Measurements from ENCODE around the gene AQP2.

AQP2 gene

DNA sequence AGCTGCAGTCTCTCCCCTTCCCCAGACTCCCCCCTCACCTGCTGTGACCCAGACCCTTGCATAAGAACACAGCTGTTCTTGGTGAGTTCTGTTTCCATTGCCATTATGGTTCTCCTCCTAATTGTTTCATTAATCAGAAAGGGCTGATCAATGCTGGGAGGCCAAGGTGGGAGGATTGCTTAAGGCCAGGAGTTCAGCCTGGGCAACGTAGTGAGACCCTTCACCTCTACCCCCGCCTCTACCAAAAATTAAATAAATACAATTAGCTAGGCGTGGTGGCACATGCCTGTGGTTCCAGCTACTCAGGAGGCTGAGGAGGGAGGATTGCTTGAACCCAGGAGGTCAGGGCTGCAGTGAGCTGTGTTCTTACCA is 29.6 kb upstream of the AQP2 start:
- DNase-seq, result no peak

DNA sequence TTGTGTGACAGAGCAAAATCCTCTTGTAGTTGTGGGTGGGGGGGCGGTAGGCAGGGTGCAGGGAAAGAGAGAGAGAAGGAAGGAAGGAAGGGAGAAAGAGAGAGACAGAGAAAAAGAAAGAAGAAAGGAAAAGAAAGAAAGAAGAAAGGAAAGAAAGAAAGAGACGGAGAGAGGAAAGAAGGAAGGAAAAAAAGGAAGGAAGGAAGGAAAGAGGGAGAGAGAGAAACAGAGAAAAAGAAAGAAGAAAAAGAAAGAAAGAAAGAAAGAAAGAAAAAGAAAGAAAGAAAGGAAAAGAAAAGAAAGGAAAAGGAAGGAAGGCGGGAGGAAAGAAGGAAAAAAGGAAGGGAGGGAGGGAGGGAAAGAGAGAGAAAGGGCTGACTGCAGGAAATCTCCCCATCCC is 29.2 kb upstream of the AQP2 start:
- no peak for DNase-seq

DNA sequence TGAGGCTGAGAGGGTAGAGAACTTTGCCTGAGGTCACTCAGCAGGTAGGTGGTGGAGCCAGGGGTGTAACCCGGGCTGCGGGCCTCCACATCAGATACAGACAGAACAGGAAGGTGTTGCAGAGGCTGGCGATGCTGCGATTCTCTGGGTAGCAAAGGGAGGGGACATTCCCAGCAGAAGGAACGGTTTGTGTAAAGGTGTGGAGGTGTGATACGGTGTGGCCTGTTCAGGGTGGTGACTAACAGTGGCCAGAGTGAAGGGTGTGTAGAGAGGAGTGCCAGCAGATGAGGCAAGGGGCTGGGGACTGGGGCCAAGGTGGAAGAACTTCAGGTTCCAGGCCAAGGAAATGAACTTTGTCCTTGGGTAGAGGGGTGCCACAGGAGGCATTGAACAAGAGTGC is 28.6 kb upstream of the AQP2 start:
- no peak for DNase-seq

DNA sequence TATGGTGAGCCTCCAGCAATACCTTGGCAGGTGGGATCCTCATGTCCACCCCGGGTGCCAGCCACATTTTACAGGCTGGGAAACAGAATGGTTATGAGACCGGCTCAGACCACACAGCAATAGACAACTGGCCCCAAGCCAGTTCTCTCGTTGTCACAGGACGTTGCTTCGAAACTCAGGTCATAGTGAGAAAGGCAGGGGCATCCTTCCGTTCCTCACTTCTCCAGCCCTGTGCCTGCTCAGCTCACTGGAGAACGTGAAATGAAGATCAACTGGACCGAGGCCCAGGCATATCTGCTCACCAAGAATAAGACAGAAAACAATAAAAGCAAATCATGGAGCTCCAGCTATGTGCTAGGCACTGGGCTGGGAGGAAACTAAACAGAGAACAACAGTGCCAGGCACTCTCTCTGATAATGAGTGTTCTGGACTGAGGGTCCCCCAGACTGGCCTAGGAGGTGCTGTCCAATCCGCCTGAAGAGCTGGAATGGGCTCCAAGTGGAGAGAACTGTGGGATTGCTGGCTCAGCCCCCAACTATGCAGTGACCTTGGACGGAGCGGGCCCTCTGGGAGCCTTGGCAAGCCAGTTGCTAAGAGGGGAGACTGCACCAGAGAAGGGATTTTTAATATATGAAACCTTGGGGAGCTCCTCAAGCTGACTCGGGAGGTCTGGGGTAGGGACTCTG is 28.0 kb upstream of the AQP2 start:
- no peak for DNase-seq

DNA sequence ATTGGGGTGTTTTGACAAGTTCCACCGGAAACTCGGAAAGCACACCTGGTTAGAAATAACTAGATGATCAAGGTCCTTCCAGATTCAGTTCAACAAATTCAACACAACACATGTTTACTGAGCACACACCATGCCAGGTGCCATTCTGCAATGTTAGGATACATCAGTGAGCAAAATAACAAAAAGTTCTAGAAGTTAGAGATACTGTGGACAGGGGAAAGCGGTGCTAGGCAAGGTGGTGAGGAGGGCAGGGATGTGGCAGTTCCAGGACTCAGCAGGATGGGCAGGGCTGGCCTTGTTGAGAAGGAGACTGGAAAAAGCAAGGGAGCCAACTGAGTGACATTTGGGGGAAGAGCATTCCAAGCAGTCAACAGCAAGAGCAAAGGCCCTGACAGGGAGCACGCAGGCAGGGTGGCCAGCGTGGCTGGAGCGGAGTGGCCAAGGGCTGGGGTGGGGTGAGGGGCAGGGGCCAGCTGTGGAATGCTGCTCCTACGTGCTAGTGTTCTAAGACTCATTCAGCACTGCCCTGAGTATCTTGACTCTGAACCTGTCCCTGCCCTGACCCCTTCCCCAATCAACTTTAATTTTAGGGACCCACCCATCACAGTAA is 27.4 kb upstream of the AQP2 start:
- DNase-seq, result no peak

DNA sequence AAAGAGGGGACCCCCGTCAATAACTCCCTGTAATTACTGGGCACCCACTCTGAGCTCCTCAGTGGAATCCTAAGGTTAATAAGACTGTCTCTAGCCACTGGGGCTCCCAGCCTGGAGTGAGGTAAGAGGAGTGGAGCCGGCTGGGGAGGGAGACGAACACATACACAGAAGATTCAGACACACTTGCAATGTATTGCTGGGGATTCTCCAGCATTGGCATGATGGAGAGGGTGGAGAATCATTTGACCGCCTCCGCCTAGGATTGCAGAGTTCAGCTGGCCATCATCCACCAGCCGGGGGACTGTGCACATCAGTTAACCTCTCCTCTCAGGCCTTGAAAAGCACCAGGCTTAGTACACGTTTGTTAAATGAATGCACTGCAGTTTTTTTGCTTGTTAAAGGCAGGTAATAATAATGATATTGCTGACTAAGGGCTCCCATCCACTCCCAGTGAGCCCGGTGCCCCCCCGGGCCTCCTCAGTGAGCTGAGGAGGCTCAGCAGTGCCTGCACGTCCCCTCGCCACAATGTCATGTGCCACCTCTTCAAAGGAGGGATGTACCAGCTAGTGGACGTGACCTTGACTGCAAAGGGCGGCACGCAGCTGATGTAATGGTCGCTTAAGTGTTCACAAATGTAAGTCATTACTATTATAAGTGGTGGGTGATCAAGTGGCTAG is 26.5 kb upstream of the AQP2 start:
- DNase-seq, result no peak

DNA sequence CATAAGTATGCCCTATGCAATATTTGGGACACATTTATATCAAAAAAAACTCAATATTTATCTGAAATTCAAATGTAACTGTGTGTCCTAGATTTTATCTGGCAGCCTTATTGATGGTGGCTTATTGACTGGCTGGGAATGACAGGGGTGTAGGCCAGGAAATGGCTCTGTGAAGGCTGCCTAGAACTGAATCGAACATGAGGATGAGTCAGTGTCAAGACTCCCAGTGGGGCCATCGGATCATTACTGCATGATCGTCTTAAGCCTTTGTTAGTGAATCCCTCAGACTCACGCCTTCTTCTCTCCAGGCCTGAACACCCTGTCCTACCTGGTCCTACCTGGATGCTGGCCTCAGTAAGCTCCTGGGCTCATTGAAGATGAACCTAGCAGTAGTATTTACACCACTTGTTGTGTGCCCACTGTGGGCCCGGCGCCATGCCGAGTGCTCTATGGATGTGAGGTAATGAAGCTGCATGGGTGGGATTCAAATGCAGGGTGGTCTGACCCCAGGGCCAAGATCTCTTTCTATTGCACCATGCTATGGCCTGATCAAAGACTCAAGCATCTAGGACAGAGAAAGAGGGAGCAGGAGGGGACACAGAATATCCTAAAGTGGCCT is 25.8 kb upstream of the AQP2 start:
- DNase-seq, result no peak

DNA sequence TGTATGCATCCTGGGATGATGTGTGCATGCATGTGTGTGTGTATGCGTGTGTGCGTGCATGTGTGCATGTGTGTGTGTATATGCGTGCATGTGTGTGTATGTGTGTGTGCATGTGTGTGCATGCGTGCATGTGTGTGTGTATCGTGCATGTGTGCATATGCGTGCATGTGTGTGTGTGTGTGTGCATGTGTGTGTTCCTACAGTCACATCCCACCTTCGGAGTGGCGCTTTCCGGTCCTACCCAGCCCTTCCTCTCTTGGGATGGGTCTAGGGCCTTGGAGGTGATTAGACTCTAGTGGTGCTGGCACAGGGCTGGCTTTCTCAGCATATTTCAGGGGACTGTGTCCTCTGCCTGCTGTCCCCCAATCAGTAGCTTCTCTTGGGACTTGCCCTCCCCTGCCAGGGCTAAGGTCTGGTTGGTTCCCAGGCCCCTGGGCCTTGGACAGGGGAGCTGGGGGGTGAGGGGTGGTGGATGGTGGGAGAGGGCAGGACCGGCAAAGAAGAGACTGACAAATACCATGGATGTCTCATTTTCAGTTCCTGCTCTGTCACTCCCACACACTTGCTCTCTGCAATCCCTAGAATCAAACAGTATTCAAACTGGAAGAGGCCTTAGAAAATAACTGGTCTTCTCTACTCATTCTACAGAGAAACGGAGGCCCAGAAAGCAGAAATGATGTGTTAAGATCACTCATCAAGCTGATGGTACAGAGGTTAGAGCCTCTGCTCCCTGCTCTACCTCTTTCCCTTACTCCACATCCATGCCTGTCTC is 24.9 kb upstream of the AQP2 start:
- no peak for DNase-seq

DNA sequence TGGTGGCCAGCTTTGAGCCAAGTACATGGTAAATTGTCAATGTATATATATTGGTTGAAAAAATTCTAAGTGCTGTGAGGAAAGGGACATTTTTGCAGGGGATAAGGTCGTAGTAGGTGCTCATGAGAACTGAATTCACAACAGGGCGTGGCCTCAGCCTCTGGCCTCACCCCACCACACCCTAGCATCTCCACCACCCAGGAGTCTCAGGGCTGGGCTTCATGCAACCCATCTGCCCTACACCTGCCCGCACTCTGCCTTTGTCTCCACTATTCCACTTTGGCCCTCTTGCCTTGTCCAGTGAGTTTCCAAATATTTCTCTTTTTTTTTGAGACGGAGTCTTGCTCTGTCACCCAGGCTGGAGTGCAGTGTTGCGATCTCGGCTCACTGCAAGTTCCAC is 22.1 kb upstream of the AQP2 start:
- no peak for DNase-seq

DNA sequence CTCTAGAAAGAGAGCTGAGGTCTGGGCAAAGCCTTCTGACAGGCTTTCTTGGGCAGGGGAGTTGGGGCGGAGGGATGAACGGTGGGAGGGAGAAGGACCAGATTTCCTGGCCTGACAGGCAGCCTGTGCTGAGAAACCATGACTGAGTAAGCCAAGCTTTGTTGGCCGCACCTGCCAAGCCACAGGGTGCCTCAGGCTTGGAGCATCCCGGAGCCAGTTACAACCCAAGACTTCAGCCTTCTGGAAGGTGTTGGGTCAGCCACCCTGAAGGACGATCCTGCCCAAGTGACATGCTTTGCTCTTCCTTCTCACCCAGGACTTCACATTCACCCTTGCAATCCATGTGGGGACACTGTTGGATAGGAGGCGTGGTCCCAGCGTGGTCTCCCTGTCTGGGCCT is 21.0 kb upstream of the AQP2 start:
- no peak for DNase-seq

DNA sequence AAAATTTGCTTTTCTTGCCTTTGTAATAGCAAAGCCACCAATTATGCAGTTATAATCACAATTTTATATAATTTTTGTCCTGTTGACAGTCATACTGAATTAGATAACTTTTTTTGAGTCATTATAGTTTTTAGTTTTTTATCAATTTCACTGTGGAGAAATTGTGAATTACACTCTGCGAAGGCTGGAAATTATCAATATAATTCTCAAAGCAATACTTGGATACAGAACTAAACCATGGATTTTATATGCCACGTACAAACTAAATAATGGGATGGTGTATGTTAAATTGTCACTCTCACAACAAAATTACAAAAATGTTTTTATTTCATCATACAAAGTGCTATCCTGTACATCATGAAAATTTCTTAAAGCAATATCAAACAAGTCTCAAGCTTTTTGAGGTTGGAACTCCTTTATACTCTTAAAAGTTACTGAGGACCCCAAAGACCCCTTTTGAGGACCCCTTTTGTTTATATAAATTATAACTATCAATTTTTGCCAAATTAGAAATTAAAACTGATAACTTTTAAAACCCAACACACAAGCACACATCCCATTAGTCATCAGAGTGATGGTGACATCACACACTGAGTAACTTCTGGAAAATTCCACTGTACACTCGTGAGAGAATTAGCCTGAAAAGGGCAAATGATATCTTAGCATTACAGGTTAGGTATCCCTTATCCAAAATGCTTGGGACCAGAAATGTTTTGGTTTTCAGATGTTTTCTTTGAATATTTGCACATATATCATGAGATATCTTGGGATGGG is 19.8 kb upstream of the AQP2 start:
- no peak for DNase-seq

DNA sequence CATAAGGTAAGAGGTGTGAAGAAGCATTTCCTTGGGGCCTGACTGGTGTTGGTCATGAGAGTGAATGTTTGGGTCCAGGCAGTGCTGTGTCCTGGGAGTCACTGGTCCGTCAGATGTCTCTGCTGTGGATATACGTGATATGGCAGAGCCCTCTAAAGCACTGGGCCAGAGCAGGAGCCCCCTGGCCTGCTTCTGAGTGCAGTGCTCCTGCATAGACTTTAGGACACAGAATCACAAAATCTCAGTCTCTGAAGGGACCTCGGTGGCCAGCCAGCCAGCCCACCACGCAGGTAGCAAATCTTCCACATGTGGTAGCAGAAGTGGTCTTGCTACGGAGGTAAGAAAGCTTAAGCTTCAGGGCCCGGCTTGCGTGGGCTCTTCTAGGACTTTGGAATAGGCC is 18.5 kb upstream of the AQP2 start:
- no peak for DNase-seq

DNA sequence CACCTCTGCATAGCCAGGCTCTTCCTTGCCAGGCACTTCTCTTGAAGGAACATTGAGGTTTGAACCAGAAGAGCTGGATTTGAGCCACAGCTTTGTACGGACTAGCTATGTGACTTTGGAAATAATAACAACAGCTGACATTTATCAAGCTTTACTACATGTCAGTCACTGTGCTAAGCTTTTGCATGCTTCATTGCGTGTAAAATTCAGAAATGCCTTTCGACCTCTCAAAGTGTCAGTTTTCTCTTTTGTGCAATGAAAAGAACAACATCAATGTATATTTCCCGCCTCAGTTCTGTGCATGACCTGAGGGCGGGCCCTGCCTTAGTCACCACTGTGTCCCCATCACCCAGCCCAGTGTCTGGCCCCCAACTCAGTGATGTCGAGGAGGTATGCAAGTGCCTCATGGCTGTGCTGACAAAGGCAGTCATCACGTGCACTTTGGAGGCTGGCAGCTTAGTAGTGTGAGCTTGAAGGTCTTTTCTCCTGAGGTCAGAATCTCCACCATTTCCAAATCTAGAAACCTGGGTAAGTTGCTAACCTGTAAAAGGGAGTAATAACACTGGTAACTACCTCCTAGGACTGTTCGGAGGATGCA is 17.9 kb upstream of the AQP2 start:
- no peak for DNase-seq

DNA sequence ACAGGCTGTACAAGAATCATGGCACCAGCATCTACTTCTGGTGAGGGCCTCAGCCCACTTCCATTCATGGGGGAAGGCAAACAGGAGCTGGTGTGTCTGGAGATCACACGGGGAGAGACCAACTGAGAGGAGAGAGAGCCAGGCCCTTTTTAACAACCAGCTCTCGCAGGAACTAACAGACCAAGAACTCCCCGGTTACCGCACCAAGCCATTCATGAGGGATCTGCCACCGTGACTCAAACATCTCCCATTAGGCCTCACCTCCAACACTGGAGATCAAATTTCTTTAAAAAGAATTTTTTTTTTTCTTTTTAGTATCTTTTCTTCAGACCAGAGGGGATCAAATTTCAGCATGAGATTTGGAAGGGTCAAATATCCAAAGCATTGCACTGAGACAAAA is 16.7 kb upstream of the AQP2 start:
- no peak for DNase-seq

DNA sequence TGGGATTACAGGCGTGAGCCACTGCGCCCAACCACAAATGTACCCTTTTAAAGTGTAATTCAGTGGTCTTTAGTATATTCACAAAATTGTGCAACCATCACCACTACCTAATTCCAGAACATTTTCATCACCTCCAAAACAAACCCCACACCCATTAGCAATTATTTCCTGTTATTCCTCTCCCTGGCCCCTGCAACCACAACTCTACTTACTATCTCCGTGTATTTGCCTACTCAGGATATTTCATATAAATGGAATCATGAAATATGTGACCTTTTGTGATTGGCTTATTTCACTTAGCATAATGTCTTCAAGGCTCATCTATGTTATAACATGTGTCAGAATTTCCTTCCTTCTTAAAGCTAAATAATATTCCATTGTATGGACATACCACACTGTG is 16.0 kb upstream of the AQP2 start:
- DNase-seq, result no peak

DNA sequence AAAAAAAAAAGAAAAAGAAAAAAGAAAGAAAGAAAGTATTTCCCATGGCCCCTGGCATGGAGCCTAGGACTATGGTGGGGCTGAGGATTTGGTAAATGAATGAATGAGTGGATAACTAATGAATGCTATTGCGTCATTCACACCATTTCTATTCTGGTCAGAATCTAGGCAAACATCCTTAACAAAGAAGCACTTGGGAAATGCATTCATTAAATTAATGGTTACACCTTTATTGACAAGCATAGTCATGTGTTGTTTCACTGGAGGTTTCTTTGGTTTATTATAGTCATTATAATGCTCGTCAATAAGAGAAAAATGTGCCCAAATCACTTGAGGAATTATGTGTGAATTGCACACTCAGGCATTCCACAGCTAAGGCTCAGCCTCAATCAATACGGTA is 13.6 kb upstream of the AQP2 start:
- DNase-seq, result no peak

DNA sequence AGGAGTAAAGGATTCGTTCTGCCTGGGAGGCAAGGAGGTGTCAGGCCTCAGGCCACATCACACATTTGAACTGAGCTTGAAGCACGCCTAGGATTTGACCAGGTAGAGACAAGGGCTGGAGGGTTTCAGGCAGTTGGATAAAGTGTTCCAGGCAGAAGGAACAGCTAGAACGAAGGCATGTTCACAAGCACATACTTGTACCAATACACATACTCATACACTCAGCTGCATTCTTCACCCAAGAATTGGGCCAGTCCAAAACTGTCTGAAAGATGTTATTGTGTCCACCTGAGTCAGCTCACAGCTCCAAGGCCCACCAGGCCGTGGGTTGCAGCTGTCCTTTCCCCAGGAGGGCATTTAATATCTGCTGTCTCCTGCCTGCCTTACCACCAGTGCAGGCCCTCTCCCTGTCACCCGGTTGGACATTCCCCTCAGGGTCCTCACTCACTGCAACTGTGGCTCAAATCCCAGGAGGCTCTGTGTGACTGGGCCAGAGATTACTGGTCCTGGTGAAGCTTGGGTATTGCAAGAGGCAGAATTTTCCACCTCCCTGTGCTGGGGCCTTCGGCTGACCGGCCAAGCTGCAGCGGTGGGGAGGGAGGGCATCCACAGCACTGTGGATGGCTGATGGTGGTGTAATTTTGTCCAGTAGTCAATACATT is 12.8 kb upstream of the AQP2 start:
- DNase-seq, result no peak

DNA sequence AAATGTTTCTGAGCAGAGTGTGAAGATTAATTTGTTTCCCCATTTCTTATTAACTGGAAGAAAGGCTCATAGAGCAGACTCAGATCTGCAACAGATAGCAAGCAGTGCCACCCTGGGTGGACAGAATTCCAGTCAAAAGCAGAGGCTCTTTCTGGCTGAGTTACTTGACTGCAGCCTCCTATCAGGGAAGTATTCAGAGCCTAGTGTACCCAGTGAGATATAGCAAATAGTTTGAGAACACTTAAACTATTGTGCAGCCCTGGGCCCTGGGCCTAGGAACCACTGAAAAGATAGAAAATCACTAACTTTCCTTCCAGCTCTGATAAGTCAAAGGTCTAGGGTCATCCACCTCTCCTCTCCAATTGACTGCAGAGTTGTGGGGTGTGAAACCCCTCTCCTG is 11.2 kb upstream of the AQP2 start:
- no peak for DNase-seq

DNA sequence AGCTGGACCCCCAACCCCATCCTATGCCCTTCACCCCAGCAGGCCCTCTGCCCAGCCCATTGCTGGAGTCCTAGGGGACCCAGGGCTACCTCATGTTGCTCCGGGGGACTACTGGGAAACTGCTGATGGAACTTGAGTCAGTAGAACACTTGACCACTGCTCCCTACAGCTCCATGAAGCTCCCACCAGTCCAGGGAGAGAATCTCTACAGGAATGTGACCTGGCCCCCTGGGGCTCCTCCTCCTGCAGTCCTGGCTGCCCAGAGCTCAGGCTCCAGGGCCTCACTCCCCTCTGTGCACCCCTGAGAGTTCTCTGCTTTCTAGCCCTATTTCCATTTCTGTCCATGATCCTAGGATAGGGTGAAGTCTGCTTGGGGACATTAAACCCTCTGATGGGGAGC is 10.8 kb upstream of the AQP2 start:
- DNase-seq, result no peak

DNA sequence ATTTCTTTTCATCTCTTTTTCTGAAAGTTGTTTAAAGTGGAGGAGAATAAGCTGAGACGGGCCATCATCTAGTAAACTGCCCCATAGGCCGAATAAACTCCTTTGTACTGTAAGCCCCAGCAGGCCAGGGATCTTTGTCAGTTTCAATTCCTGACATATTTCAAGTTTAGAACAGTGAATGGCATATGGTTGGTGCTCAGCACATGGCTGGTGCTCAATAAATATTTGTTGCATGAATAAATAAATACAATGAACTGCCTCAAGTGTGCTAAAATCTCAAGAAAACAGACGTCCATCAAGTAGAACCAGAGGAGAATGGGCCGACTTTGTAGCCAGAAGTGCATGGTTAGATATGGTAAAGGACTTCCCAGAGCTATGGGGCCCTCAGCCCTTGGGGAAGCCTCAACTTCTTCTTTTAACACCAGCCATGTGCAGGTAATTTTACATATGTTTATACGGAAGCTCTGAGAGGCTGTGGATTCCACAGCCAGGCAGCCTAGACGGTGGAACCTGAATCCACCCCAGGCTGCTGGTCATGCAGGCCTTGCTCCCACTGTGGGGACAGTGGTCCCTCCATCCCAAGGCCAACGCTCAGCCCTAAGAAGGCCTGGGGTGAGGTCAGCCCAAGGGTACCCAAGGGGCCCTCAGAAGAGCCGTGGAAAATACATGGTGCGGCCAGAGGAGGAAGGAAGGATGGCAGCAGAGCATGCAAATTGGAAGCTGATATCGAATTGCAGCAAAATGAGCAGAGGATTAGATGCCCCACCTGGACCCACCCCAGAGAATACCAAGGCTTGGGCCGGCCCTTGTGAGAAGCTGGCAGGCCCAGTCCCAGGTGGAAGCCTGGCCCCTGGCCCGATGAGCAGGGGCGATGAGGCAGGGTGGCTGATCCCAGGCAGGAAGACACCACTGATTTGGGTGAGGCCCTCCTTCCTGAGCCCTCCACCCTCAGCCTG is 8.7 kb upstream of the AQP2 start:
- no peak for DNase-seq

DNA sequence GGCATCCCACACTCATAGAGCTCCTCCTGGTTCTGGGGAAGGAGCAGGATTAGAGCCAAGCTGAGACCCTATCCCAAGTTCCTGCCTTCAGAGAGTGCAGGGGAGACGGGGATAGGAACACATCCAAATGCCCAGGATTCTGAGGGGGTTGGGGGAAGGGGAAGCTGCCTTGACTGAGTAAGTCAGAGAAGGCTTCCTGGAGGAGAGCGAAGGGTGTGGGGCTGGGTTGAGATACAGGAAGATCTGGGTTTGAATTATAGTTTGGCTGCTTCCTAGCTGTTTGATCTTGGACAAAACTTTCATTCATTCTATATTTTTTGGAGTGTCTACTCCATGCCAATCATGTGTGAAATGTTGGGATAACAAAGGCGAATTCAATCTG is 8.0 kb upstream of the AQP2 start:
- DNase-seq, result no peak
